H9 (cell line): ENCODE data around the gene NAA25. TPM values are rescaled to one million over a fixed set of nuclear protein-coding genes. Genes with fewer than 3 reads are reported as not detected.

Experiments
- DNase-seq: peaks from one replicate; pipeline ENCODE4 v3.0.0-alpha.2; 2017
- H2AFZ ChIP-seq: one replicate; pipeline ENCODE4 v1.6.1; 2013; ENCODE audit warnings: mild to moderate bottlenecking, low read length, control low read depth, moderate library complexity
- H2AK5ac ChIP-seq: 2 replicates; pipeline ENCODE4 v1.6.1; 2013; ENCODE audit warnings: low read length, control low read depth, mixed read lengths; ENCODE audit not compliant: insufficient read length
- H2BK120ac ChIP-seq: one replicate; pipeline ENCODE4 v1.6.1; 2013; ENCODE audit warnings: low read depth, mild to moderate bottlenecking, low read length, control low read depth, inconsistent platforms; ENCODE audit not compliant: poor library complexity, severe bottlenecking
- H2BK12ac ChIP-seq: 2 replicates; pipeline ENCODE4 v1.6.1; 2013; ENCODE audit warnings: low read length, control low read depth, mixed read lengths, low read depth; ENCODE audit not compliant: insufficient read length
- H2BK15ac ChIP-seq: 2 replicates; pipeline ENCODE4 v1.6.1; 2013; ENCODE audit warnings: low read depth, low read length, control low read depth
- H2BK20ac ChIP-seq: one replicate; pipeline ENCODE4 v1.6.1; 2013; ENCODE audit warnings: low read depth, mild to moderate bottlenecking, low read length, control low read depth, inconsistent platforms; ENCODE audit not compliant: poor library complexity, severe bottlenecking
- H2BK5ac ChIP-seq: 2 replicates; pipeline ENCODE4 v1.6.1; 2013; ENCODE audit warnings: low read length, control low read depth, mixed read lengths; ENCODE audit not compliant: insufficient read length
- H3K14ac ChIP-seq: 2 replicates; pipeline ENCODE4 v1.6.1; 2013; ENCODE audit warnings: low read length, control low read depth; ENCODE audit not compliant: insufficient read depth
- H3K18ac ChIP-seq: 2 replicates; pipeline ENCODE4 v1.6.1; 2013; ENCODE audit warnings: low read depth, mild to moderate bottlenecking, mixed read lengths, low read length, control low read depth; ENCODE audit not compliant: insufficient read length
- H3K23ac ChIP-seq: 2 replicates; pipeline ENCODE4 v1.6.1; 2013; ENCODE audit warnings: low read length, control low read depth, mixed read lengths, low read depth; ENCODE audit not compliant: insufficient read length
- H3K23me2 ChIP-seq: 2 replicates; pipeline ENCODE4 v1.6.1; 2013; ENCODE audit warnings: low read depth, mild to moderate bottlenecking, mixed read lengths, low read length, control low read depth; ENCODE audit not compliant: insufficient read length, poor library complexity, severe bottlenecking
- H3K27ac ChIP-seq: 2 replicates; pipeline ENCODE4 v1.5.1; 2013; ENCODE audit warnings: low read length, control low read depth, mixed read lengths, low read depth; ENCODE audit not compliant: insufficient read length
- H3K27me3 ChIP-seq: 2 replicates; pipeline ENCODE4 v1.6.1; 2013; ENCODE audit warnings: low read length, control low read depth, inconsistent platforms; ENCODE audit not compliant: insufficient read depth
- H3K4ac ChIP-seq: 2 replicates; pipeline ENCODE4 v1.6.1; 2013; ENCODE audit warnings: low read depth, mild to moderate bottlenecking, control low read depth, inconsistent platforms, low read length, moderate library complexity
- H3K4me1 ChIP-seq: 2 replicates; pipeline ENCODE4 v1.6.1; 2013; ENCODE audit warnings: low read length, control low read depth, inconsistent platforms; ENCODE audit not compliant: insufficient read depth
- H3K4me2 ChIP-seq: 2 replicates; pipeline ENCODE4 v1.6.1; 2013; ENCODE audit warnings: low read length, control low read depth, mixed read lengths; ENCODE audit not compliant: insufficient read length, insufficient read depth
- H3K56ac ChIP-seq: 2 replicates; pipeline ENCODE4 v1.6.1; 2013; ENCODE audit warnings: low read depth, mild to moderate bottlenecking, mixed read lengths, low read length, control low read depth; ENCODE audit not compliant: insufficient read length
- H3K79me1 ChIP-seq: 2 replicates; pipeline ENCODE4 v1.6.1; 2013; ENCODE audit warnings: low read depth, mild to moderate bottlenecking, moderate library complexity, low read length, control low read depth, inconsistent platforms; ENCODE audit not compliant: insufficient read depth, poor library complexity, severe bottlenecking
- H3K79me2 ChIP-seq: 2 replicates; pipeline ENCODE4 v1.6.1; 2013; ENCODE audit warnings: low read length, control low read depth, inconsistent platforms; ENCODE audit not compliant: insufficient read depth
- H3K9ac ChIP-seq: 2 replicates; pipeline ENCODE4 v1.6.1; 2013; ENCODE audit warnings: low read length, control low read depth, mixed read lengths; ENCODE audit not compliant: insufficient read length; ENCODE audit errors: extremely low read depth
- H3K9me3 ChIP-seq: one replicate; pipeline ENCODE4 v1.6.1; 2013; ENCODE audit warnings: low read depth, low read length, inconsistent platforms; ENCODE audit not compliant: control insufficient read depth
- H3T11ph ChIP-seq: one replicate; pipeline ENCODE4 v1.6.1; 2013; ENCODE audit warnings: mild to moderate bottlenecking, low read length, control low read depth, inconsistent platforms
- H4K20me1 ChIP-seq: one replicate; pipeline ENCODE4 v1.6.1; 2013; ENCODE audit not compliant: control insufficient read depth, insufficient read length, insufficient read depth
- H4K5ac ChIP-seq: 2 replicates; pipeline ENCODE4 v1.6.1; 2013; ENCODE audit warnings: low read depth, mild to moderate bottlenecking, mixed read lengths, low read length, control low read depth; ENCODE audit not compliant: insufficient read length
- H4K8ac ChIP-seq: replicated peaks from 2 replicates; pipeline ENCODE4 v1.6.1; 2013; ENCODE audit warnings: low read length, control low read depth, mixed read lengths, low read depth; ENCODE audit not compliant: insufficient read length
- H4K91ac ChIP-seq: 2 replicates; pipeline ENCODE4 v1.6.1; 2013; ENCODE audit warnings: low read depth, mild to moderate bottlenecking, moderate library complexity, mixed read lengths, low read length, control low read depth; ENCODE audit not compliant: insufficient read length
- H3K27ac Mint-ChIP-seq, 3 experiments: 2 replicates in 2 of 3; 3 replicates in 1 of 3; pipeline ENCODE4 v1.8.0; 2020 to 2021; ENCODE audit warnings: mixed read lengths in 3 of 3, mild to moderate bottlenecking in 1 of 3, moderate library complexity in 1 of 3
- H3K27me3 Mint-ChIP-seq: 2 replicates; pipeline ENCODE4 v1.8.0; 2021; ENCODE audit warnings: low read depth, mild to moderate bottlenecking, moderate library complexity, mixed read lengths
- H3K36me3 Mint-ChIP-seq, 3 experiments: 2 replicates in 2 of 3; 3 replicates in 1 of 3; pipeline ENCODE4 v1.8.0; 2020 to 2021; ENCODE audit warnings: low read depth in 3 of 3, mixed read lengths in 3 of 3; ENCODE audit not compliant: insufficient read depth in 1 of 3
- H3K4me1 Mint-ChIP-seq, 2 experiments: 2 replicates each; pipeline ENCODE4 v1.8.0; 2020; ENCODE audit warnings: mixed read lengths in 2 of 2
- H3K4me3 Mint-ChIP-seq, 2 experiments: 2 replicates in 1 of 2; 3 replicates in 1 of 2; pipeline ENCODE4 v1.8.0; 2020 to 2021; ENCODE audit warnings: mild to moderate bottlenecking in 2 of 2, mixed read lengths in 2 of 2, moderate library complexity in 1 of 2
- H3K9me3 Mint-ChIP-seq, 2 experiments: 2 replicates in 1 of 2; 3 replicates in 1 of 2; pipeline ENCODE4 v1.8.0; 2020; ENCODE audit warnings: mild to moderate bottlenecking in 2 of 2, mixed read lengths in 2 of 2, moderate library complexity in 1 of 2
- CTCF ChIP-seq: fragments of 200-600 bp; sonication (generic); conservative IDR thresholded peaks from 3 replicates; pipeline ENCODE4 v1.8.0; 2021; ENCODE audit warnings: antibody characterized with exemption, mild to moderate bottlenecking
- WGBS: extraction: QIAGEN DNeasy Blood & Tissue Kit; methylation state at CpG from one replicate; pipeline ENCODE4 v1.1.7; 2013; ENCODE audit warnings: missing lambda C conversion rate, low lambda C conversion rate, mixed read lengths; ENCODE audit not compliant: insufficient read length; ENCODE audit errors: extremely low coverage; 5-methylcytosine and 5-hydroxymethylcytosine counted together
- total RNA-seq: library from RNA; stranded (reverse); gene quantifications from 2 replicates; pipeline ENCODE4 v1.2.1, GENCODE V29; 2021

Gene NAA25
- total RNA-seq, 1 experiment from 2014 or later, result 57.1 TPM

GRCh38 chr12:112131686-112132085, 23.1 kb upstream of the NAA25 start:
- H4K5ac ChIP-seq, result no peak overlapping the region

More at GRCh38 chr12:112131686-112132085, 23.1 kb upstream of the NAA25 start:
- Mint-ChIP-seq H3K27me3 (no peaks in the 10 kb centered on the region), H3K9me3 (no peaks in the 10 kb centered on the region), H3K27ac (no peak overlapping the region), H3K36me3 (peaks cover 0 to 19% (median 2%) of the 10 kb centered on the region in 3 experiments; a peak in 3 of 7 replicates), H3K4me3 (no peak overlapping the region), H3K4me1 (peaks cover 5 to 6% of the 10 kb centered on the region in 2 experiments)
- DNase-seq, result no peak
- Histone ChIP-seq H3K79me2 (no peaks in the 10 kb centered on the region), H3K9me3 (no peaks in the 10 kb centered on the region), H3K56ac (no peak overlapping the region), H2BK5ac (no peak overlapping the region), H2BK20ac (no peak overlapping the region), H4K91ac (no peak overlapping the region), H3K23ac (no peak overlapping the region), H3K27me3 (no peaks in the 10 kb centered on the region), H4K8ac (no peak overlapping the region), H3K14ac (no peak overlapping the region), H3K4me1 (no peaks in the 10 kb centered on the region), H2BK15ac (no peak overlapping the region), H3T11ph (no peak overlapping the region), H2BK120ac (no peak overlapping the region), H3K18ac (no peak overlapping the region), H3K23me2 (no peaks in the 10 kb centered on the region), H4K20me1 (no peaks in the 10 kb centered on the region), H3K79me1 (no peaks in the 10 kb centered on the region), H3K27ac (no peak overlapping the region), H2AK5ac (no peak overlapping the region), H2AFZ (no peak overlapping the region), H2BK12ac (no peak overlapping the region), H3K4me2 (no peak overlapping the region), H3K4ac (no peak overlapping the region), H3K9ac (no peak overlapping the region)
- no CpG with 5 or more reads among the region's 1 CpG for whole genome bisulfite sequencing
- TF ChIP-seq CTCF, result no peak
